ENCODE results near the gene APCDD1L.
"Not testable (repeated sequence)": the region's sequence is repeated elsewhere in the genome, so short reads cannot be mapped to it uniquely, and the experiment has no call there.

APCDD1L gene

GRCh38 chr20:58432186-58432954 lies 82.8 kb downstream of the APCDD1L start:
- H3K9me3 Mint-ChIP-seq: no peaks in the 10 kb centered on the region
- H3K4me1 Mint-ChIP-seq: peaks cover 5% of the 10 kb centered on the region
- H3K36me3 Mint-ChIP-seq (ENCODE audit: low read depth): peaks cover 47% of the 10 kb centered on the region
- H3K4me3 Mint-ChIP-seq: no peak overlapping the region
- no peaks in the 10 kb centered on the region for H3K27me3 Mint-ChIP-seq (ENCODE audit: low read depth, poor library complexity)
- DNase-seq: no peak
- no peak for TF ChIP-seq CTCF (IDR thresholded peaks at IDR 0.05)
- peak overlapping the region; percentile 56 for H3K27ac Mint-ChIP-seq

GRCh38 chr20:58431134-58431533 lies 84.1 kb downstream of the APCDD1L start:
- Mint-ChIP-seq H3K4me3 (no peak overlapping the region), H3K36me3 (ENCODE audit: low read depth) (peaks cover 44% of the 10 kb centered on the region), H3K4me1 (peaks cover 5% of the 10 kb centered on the region), H3K9me3 (no peaks in the 10 kb centered on the region), H3K27ac (no peak overlapping the region), H3K27me3 (ENCODE audit: low read depth, poor library complexity) (no peaks in the 10 kb centered on the region)
- DNase-seq: no peak
- TF ChIP-seq CTCF (IDR thresholded peaks at IDR 0.05): no peak

- Mint-ChIP-seq H3K27ac (no peak overlapping the region), H3K27me3 (ENCODE audit: low read depth, poor library complexity) (no peaks in the 10 kb centered on the region), H3K4me1 (peaks cover 5% of the 10 kb centered on the region), H3K9me3 (peaks cover 6% of the 10 kb centered on the region), H3K36me3 (ENCODE audit: low read depth) (peaks cover 39% of the 10 kb centered on the region), H3K4me3 (no peak overlapping the region)
- TF ChIP-seq CTCF (IDR thresholded peaks at IDR 0.05): no peak
- DNase-seq: no peak
These were observed 85.9 kb downstream of the APCDD1L start for GRCh38 chr20:58429303-58429702.

- H3K9me3 Mint-ChIP-seq: peaks cover 6% of the 10 kb centered on the region
- H3K36me3 Mint-ChIP-seq (ENCODE audit: low read depth): peaks cover 42% of the 10 kb centered on the region
- no peak overlapping the region for H3K27ac Mint-ChIP-seq
- TF ChIP-seq CTCF (IDR thresholded peaks at IDR 0.05): no peak
- no peak for DNase-seq
- no peaks in the 10 kb centered on the region for H3K27me3 Mint-ChIP-seq (ENCODE audit: low read depth, poor library complexity)
- no peak overlapping the region for H3K4me3 Mint-ChIP-seq
- H3K4me1 Mint-ChIP-seq: peaks cover 5% of the 10 kb centered on the region
These were observed 86.8 kb downstream of the APCDD1L start for GRCh38 chr20:58428364-58428763.

- not testable (repeated sequence) for H3K9me3 Mint-ChIP-seq
These were observed 87.6 kb downstream of the APCDD1L start for GRCh38 chr20:58427571-58427970.

GRCh38 chr20:58424218-58424969 lies 90.8 kb downstream of the APCDD1L start:
- DNase-seq: no peak
- Mint-ChIP-seq H3K36me3 (ENCODE audit: low read depth) (peaks cover 45% of the 10 kb centered on the region), H3K9me3 (peaks cover 6% of the 10 kb centered on the region), H3K27ac (no peak overlapping the region), H3K4me3 (no peak overlapping the region), H3K27me3 (ENCODE audit: low read depth, poor library complexity) (no peaks in the 10 kb centered on the region), H3K4me1 (peaks cover under 1% of the 10 kb centered on the region)
- TF ChIP-seq CTCF (IDR thresholded peaks at IDR 0.05): no peak

More at GRCh38 chr20:58427571-58427970, 87.6 kb downstream of the APCDD1L start:
- not testable (repeated sequence) for H3K27me3 Mint-ChIP-seq (ENCODE audit: low read depth, poor library complexity); H3K27ac Mint-ChIP-seq; DNase-seq; H3K4me3 Mint-ChIP-seq; H3K4me1 Mint-ChIP-seq
- H3K36me3 Mint-ChIP-seq (ENCODE audit: low read depth): peaks cover 36% of the 10 kb centered on the region
